ENCODE data around the gene SMTN.
A peak's percentile ranks its signal among the peaks of the same experiment; 100 is the strongest.
"Not testable (repeated sequence)": the region's sequence is repeated elsewhere in the genome, so short reads cannot be mapped to it uniquely, and the experiment has no call there.

Gene SMTN

GRCh38 chr22:31106001-31106571 lies 25.0 kb downstream of the SMTN start:
- no peak for DNase-seq

- DNase-seq, result no peak
Measured at GRCh38 chr22:31106731-31107177, 25.6 kb downstream of the SMTN start.

- peak; percentile 94 for DNase-seq
Measured at GRCh38 chr22:31107178-31107893, 26.2 kb downstream of the SMTN start, which contains the start of gene SELENOM. TSS of gene SELENOM (minus strand) at chr22:31107568. CDS start at chr22:31107505, 63 bp downstream.

- no peak for DNase-seq
Measured at GRCh38 chr22:31107894-31108218, 26.7 kb downstream of the SMTN start.

- DNase-seq, result not testable (repeated sequence)
Measured at GRCh38 chr22:31112547-31113091, 31.5 kb downstream of the SMTN start.

GRCh38 chr22:31118046-31118820 lies 37.1 kb downstream of the SMTN start:
- DNase-seq, result no peak

- no peak for DNase-seq
Measured at GRCh38 chr22:31119026-31119717, 38.1 kb downstream of the SMTN start.

GRCh38 chr22:31120230-31120629 lies 39.1 kb downstream of the SMTN start:
- DNase-seq, result no peak

- no peak for DNase-seq
Measured at GRCh38 chr22:31120642-31121041, 39.5 kb downstream of the SMTN start.

- DNase-seq, result no peak
Measured at GRCh38 chr22:31121403-31121802, 40.3 kb downstream of the SMTN start.

GRCh38 chr22:31122196-31122531 lies 41.0 kb downstream of the SMTN start:
- DNase-seq, result no peak

GRCh38 chr22:31122532-31123291 lies 41.6 kb downstream of the SMTN start, which contains the start of gene INPP5J:
TSS of gene INPP5J (plus strand) at chr22:31122966. CDS start at chr22:31123015, 49 bp downstream.
- DNase-seq, result no peak

- DNase-seq, result no peak
Measured at GRCh38 chr22:31123292-31123602, 42.1 kb downstream of the SMTN start.

- DNase-seq, result no peak
Measured at GRCh38 chr22:31124290-31124689, 43.2 kb downstream of the SMTN start.

- DNase-seq, result no peak
Measured at GRCh38 chr22:31124811-31125465, 43.8 kb downstream of the SMTN start.

- DNase-seq, result no peak
Measured at GRCh38 chr22:31125521-31126117, 44.5 kb downstream of the SMTN start.

- no peak for DNase-seq
Measured at GRCh38 chr22:31126128-31126868, 45.2 kb downstream of the SMTN start.

GRCh38 chr22:31126869-31127175 lies 45.7 kb downstream of the SMTN start:
- no peak for DNase-seq

- peak in 1 of 2 donors; percentile 39 for DNase-seq
Measured at GRCh38 chr22:31127181-31127772, 46.2 kb downstream of the SMTN start.

GRCh38 chr22:31128156-31128555 lies 47.0 kb downstream of the SMTN start:
- no peak for DNase-seq

Data from inflammatory macrophage (primary cell).